Iris pigment epithelial cell (primary cell): Measurements from ENCODE around the gene ZNF765.
A peak's percentile ranks its signal among the peaks of the same experiment; 100 is the strongest.
"Not testable (repeated sequence)": the region's sequence is repeated elsewhere in the genome, so short reads cannot be mapped to it uniquely, and the experiment has no call there.

Experiments used
- DNase-seq: peaks from one replicate; pipeline ENCODE4 v3.0.0-alpha.2; 2011; ENCODE audit warnings: low read depth

Gene ZNF765

GRCh38 chr19:53394974-53395839 is at the start of gene ZNF765:
TSS of gene ZNF765 (plus strand) at chr19:53395149. CDS start at chr19:53398016, 2,867 bp downstream.
- peak; percentile 88 for DNase-seq

DNA sequence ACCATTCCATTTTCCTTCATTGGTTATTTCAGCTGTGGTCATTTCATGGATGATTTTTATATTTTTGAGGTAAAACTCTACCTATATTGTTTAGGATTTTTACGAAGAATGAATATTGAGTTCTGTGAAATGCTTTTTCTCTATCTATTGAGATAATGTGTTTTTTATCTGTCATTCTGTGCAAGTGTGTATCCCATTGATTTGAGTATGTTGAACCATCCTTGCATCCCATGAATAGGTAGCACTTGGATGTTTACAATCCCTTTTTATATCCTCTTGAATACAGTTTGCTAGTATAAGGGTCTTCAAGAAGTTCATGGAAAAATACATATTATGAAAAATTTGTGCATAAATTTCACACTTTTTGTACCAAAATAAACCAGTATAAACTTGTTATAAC is 39.2 kb upstream of the ZNF765 start:
- no peak for DNase-seq

DNA sequence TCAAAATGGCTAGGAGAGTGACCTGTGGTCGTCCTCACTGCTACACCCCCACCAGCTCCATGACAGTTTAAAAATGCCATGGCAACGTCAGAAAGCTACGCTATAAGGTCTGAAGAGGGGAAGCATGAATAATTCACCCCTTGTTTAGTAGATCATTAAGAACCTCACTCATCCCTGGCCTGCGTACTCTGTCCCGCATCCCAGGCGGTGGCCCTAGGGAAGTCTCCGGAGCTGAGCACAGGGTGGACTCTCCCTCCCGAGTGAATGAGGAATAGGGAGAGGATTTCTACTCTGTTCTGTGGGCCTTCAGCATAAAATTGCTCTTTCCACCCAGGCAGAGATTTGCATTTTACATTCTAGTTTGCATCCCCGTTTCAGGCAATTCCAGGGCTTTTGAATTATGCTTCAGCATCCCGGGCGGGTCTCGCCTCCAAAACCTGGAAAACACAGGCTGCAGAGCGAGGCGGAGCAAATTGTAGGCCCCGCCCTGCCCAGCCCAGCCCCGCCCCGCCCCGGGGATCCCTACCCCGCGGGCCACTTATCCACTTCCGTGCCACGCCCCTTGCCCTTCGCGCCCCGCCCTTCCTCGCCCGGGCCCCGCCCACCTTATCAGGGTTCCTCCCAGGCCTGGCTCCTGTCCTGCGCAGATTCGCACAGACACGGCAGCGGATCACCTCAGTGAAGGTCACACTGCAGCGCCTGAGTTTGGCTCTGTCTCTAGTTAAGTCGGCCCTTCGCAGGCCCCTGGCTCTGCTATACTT is 36.9 kb upstream of the ZNF765 start:
- no peak for DNase-seq

DNA sequence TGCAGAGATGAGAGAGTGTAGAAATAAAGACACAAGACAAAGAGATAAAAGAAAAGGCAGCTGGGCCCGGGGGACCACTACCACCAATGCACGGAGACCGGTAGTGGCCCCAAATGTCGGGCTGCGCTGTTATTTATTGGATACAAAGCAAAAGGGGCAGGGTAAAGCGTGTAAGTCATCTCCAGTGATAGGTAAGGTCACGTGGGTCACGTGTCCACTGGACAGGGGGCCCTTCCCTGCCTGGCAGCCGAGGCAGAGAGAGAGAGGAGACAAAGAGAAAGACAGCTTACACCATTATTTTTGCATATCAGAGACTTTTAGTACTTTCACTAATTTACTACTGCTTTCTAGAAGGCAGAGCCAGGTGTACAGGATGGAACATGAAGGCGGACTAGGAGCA is 34.9 kb upstream of the ZNF765 start:
- not testable (repeated sequence) for DNase-seq

- DNase-seq, result peak; percentile 78
Measured at GRCh38 chr19:53365134-53365898, 29.6 kb upstream of the ZNF765 start, which contains the start of gene ZNF525. TSS of gene ZNF525 (plus strand) at chr19:53365705. CDS start at chr19:53372282, 6,577 bp downstream.

DNA sequence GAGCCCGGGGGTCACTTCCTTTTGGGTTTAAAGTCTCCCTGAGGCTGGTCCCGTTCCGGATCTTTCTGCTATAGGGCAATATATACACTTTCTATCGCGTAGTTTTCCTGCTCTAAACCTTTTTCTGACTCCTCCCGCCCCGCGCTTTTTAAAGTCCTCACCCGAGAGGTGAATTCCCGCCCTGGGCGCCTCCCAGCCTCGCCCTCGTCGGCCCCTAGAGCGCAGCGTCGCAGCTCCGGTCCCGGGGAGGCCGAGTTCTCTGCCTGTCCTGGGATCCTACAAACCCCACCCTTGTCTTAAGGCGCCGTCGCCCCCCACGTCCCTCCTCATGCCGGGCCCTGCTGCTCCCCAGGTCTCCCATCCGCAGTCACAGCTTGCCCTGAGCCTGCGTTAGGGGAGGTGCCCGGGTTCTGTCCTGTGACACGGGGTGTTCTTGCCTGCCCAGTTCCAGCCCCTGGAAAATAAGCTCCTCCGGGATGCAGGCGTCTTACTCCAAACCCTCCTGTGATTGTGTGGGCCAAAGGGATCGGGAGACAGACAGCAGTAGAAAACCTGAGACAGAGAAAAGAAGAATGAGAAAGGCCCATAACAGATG is 29.0 kb upstream of the ZNF765 start:
- no peak for DNase-seq

DNA sequence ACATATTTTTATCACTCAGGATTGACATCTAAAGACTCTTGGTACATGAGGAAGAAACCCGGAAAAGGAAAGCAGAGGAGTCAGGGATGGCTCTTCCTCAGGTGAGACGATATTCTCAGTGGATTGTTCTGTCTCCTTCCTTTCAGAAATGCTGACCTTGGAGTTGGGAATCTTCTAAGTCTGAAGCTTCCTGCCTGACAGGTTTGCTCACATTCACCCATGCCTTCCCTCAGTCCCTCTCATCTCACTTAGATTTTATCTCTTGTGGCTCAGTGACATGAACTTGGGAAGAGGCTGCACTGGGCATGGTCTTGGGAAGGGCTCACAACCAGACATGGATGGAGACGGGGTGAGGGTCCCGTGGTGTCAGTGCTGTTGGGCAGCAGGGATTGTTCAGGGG is 22.8 kb upstream of the ZNF765 start:
- no peak for DNase-seq

DNA sequence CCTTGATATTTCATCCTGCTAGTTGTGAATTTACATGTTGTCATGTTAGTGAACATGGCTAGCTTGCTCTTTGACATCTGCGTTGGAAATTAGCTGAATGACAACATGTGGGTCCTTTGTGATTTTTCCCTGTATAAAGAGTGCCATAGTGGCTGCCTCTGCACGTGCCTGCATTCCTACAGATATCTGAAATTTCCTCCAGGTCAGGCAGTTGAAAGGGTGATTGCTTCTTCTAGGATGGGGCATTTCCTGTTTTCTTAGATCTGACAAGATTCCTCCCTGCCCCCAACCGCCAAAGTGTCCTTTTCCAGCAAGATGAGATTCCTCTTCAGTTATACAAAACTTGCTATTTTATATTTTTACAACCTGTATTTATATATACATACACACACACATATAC is 20.7 kb upstream of the ZNF765 start:
- no peak for DNase-seq

- no peak for DNase-seq
Measured at GRCh38 chr19:53374743-53375142, 20.2 kb upstream of the ZNF765 start.

- no peak for DNase-seq
Measured at GRCh38 chr19:53381376-53381775, 13.6 kb upstream of the ZNF765 start.

GRCh38 chr19:53388168-53388567 is 6.8 kb upstream of the ZNF765 start:
- DNase-seq, result peak; percentile 63

DNA sequence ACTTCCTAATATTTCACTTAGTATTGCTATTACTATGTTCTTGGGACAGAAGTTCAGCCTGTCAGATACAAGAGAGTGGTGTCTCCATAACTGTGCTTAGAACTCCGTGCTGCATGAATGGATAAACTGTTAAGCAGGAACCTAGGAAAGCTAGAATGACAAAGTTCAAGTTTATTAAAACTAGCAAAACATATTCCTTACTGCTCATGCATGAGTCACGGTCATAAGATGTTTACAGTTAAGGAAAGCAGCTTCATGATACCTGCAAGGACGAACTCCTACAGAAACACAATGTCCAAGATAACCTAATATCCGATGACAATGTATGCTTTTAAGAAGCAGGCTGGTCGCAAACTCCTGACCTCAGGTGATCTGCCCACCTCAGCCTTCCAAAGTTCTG is 6.0 kb upstream of the ZNF765 start:
- DNase-seq, result peak; percentile 65

GRCh38 chr19:53389571-53389970 is 5.4 kb upstream of the ZNF765 start:
- no peak for DNase-seq

GRCh38 chr19:53389978-53390377 is 5.0 kb upstream of the ZNF765 start:
- DNase-seq, result no peak

DNA sequence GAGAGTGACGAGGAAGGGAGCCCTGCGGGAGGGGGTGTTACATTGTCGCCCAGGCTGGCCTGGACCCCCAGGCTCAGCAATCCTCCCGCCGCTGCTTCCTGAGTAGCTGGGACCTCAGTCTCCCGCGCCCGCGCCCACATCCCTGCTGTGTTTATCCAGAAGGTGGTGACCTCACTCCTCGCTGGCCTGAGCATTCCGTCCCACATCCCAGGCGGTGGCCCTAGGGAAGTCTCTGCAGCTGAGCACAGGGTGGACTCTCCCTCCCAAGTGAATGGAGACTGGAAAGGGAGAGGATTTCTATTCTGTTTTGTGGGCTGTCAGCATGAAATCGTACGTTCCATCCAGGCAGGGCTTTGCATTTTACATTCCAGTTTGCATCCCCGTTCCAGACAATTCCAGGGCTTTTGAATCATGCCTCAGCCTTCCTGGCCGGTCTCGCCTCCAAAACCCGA is 401 bp upstream of the ZNF765 start:
- peak; percentile 30 for DNase-seq

GRCh38 chr19:53395840-53396524 is 1.0 kb downstream of the ZNF765 start:
- DNase-seq, result peak; percentile 4

DNA sequence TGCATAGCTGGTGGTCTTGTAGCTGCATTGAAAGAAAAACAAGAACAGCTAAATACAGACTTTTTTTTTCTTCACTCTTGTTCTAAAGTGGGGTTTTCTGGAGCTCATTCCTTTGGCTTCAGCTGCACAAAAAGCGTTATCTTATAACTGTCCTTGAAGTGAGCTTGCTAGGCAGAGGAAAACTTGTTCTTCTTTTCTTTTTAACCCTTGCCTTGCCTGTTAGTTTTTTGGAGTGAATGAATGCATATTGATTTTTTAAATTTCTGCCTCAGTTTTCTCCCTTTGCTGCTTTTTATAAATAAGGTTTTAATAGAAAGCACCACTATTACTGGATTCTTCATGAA is 1.5 kb downstream of the ZNF765 start:
- DNase-seq, result no peak

DNA sequence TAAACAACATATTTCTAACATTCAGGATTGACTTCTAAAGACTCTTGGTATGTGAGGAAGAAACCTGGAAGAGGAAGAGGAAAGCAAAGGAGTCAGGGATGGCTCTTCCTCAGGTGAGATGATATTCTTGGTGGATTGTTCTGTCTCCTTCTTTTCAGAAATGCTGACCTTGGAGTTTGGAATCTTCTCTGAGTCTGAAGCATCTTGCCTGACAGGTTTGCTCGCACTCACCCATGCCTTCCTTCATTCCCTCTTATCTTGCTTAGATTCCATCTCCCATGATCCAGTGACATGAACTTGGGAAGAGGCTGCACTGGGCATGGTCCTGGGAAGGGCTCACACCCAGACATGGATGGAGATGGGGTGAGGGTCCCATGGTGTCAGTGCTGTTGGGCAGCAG is 3.0 kb downstream of the ZNF765 start:
- DNase-seq, result not testable (repeated sequence)

- no peak for DNase-seq
Measured at GRCh38 chr19:53409505-53410204, 14.7 kb downstream of the ZNF765 start.

DNA sequence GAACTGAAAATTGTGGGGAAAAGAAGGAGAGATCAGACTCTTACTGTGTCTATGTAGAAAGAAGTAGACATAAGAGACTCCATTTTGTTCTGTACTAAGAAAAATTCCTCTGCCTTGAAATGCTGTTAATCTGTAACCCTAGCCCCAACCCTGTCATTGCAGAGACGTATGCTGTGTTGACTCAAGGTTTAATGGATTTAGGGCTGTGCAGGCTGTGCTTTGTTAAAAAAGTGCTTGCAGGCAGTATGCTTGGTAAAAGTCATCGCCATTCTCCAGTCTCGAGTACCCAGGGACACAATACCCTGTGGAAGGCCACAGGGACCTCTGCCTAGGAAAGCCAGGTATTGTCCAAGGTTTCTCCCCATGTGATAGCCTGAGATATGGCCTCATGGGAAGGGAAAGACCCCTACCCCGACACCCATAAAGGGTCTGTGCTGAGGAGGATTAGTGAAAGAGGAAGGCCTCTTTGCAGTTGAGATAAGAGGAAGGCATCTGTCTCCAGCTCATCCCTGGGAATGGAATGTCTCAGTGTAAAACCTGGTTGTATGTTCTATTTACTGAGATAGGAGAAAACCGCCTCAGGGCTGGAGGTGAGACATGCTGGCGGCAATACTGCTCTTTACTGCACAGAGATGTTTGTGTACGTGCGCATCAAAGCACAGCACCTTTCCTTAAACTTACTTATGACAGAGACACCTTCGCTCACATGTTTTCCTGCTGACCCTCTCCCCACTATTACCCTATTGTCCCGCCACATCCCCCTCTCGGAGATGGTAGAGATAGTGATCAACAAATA is 25.8 kb downstream of the ZNF765 start:
- not testable (repeated sequence) for DNase-seq
